Endothelial cell of umbilical vein (primary cell): ENCODE measurements around the gene KSR1. TPM values are rescaled to one million over a fixed set of nuclear protein-coding genes. Genes with fewer than 3 reads are reported as not detected.

ENCODE experiments used
- BruUV-seq: library from RNA; stranded (reverse); fragments of 400-500 nt; replicated peaks from 2 replicates; lab custom pipeline; 2021; lab: Mats Ljungman, UMichigan
- CTCF ChIA-PET: fragments of 300-600, 350-600 bp; sonication (Branson Sonifier 250); formaldehyde crosslinking; loops from one replicate; lab custom pipeline; 2021; ENCODE audit warnings: antibody characterized with exemption, inconsistent platforms; lab: Charles Lee
- POLR2A ChIA-PET: fragments of 300-600, 350-600 bp; sonication (Branson Sonifier 250); formaldehyde crosslinking; loops from one replicate; lab custom pipeline; 2021; ENCODE audit warnings: antibody characterized with exemption, inconsistent platforms; lab: Charles Lee
- DNase-seq: peaks from one replicate; pipeline ENCODE4 v3.0.0-alpha.2; 2011; ENCODE audit warnings: low read depth, low spot score
- FAIRE-seq: peaks from 2 replicates; lab custom pipeline; 2011; peaks lifted over from hg19 to GRCh38; lab: Jason Lieb, UNC
- H2AFZ ChIP-seq: 2 replicates; pipeline ENCODE4 v1.6.0; 2012; ENCODE audit warnings: low read depth, low read length, control low read depth, inconsistent platforms
- H3K27ac ChIP-seq: 2 replicates; pipeline ENCODE4 v1.5.1; 2011; ENCODE audit warnings: low read depth, mild to moderate bottlenecking, control low read depth, low read length, moderate library complexity; ENCODE audit not compliant: insufficient read depth
- H3K27me3 ChIP-seq, 2 experiments: 2 replicates each; pipeline versions ENCODE4 v1.6.0 to v1.6.1; 2011; ENCODE audit warnings: low read length in 2 of 2, mixed read lengths in 1 of 2; ENCODE audit not compliant: control insufficient read depth in 2 of 2, insufficient read depth in 2 of 2
- H3K36me3 ChIP-seq, 2 experiments: 2 replicates in 1 of 2; 3 replicates in 1 of 2; pipeline ENCODE4 v1.5.1; 2011; ENCODE audit warnings: low read length in 2 of 2, mild to moderate bottlenecking in 1 of 2, moderate library complexity in 1 of 2; ENCODE audit not compliant: control insufficient read depth in 2 of 2, insufficient read depth in 2 of 2; ENCODE audit errors: extremely low read depth in 1 of 2
- H3K4me1 ChIP-seq: 3 replicates; pipeline ENCODE4 v1.5.1; 2011; ENCODE audit warnings: mild to moderate bottlenecking, low read length; ENCODE audit not compliant: control insufficient read depth, insufficient read depth; ENCODE audit errors: extremely low read depth
- H3K4me2 ChIP-seq: 2 replicates; pipeline ENCODE4 v1.6.1; 2011; ENCODE audit warnings: low read length, control low read depth, mixed read lengths; ENCODE audit not compliant: insufficient read depth
- H3K4me3 ChIP-seq, 3 experiments: fragments of 200-600 bp in 1 of 3; sonication (generic), shearing (Covaris generic) in 1 of 3; replicated peaks in 1 of 3; 2 replicates each; pipeline ENCODE4 v1.5.1; 2011 to 2016; ENCODE audit warnings: control low read depth in 3 of 3, low read length in 3 of 3, mild to moderate bottlenecking in 2 of 3, inconsistent platforms in 1 of 3, low read depth in 1 of 3, moderate library complexity in 1 of 3; ENCODE audit not compliant: insufficient read depth in 1 of 3
- H3K79me2 ChIP-seq: 2 replicates; pipeline ENCODE4 v1.6.0; 2012; ENCODE audit warnings: low read length, inconsistent platforms; ENCODE audit not compliant: control insufficient read depth, insufficient read depth
- H3K9ac ChIP-seq: replicated peaks from 2 replicates; pipeline ENCODE3; 2011; ENCODE audit warnings: low read length, control low read depth; ENCODE audit not compliant: insufficient read depth; ENCODE audit errors: extremely low read depth
- H3K9me1 ChIP-seq: replicated peaks from 3 replicates; pipeline ENCODE4 v1.6.0; 2011; ENCODE audit warnings: mild to moderate bottlenecking, low read length; ENCODE audit not compliant: control insufficient read depth, insufficient read depth; ENCODE audit errors: extremely low read depth
- H3K9me3 ChIP-seq: replicated peaks from 2 replicates; pipeline ENCODE4 v1.5.1; 2012; ENCODE audit warnings: low read length, inconsistent platforms; ENCODE audit not compliant: control insufficient read depth, insufficient read depth
- H4K20me1 ChIP-seq: replicated peaks from 2 replicates; pipeline ENCODE3; 2011; ENCODE audit warnings: mild to moderate bottlenecking, low read length; ENCODE audit not compliant: control insufficient read depth, insufficient read depth; ENCODE audit errors: extremely low read depth
- EZH2 ChIP-seq: IDR thresholded peaks from 2 replicates; pipeline ENCODE4 v1.6.1; 2012; ENCODE audit warnings: borderline replicate concordance, low read depth, mild to moderate bottlenecking, moderate library complexity, low read length, inconsistent platforms; ENCODE audit not compliant: severe bottlenecking
- FOS ChIP-seq: IDR thresholded peaks from 2 replicates; pipeline ENCODE4 v1.6.1; 2011; ENCODE audit warnings: mild to moderate bottlenecking, low read length, moderate library complexity, borderline replicate concordance; ENCODE audit not compliant: insufficient read depth
- GATA2 ChIP-seq: IDR thresholded peaks from 2 replicates; pipeline ENCODE4 v1.7.0; 2011; ENCODE audit warnings: low read depth, mild to moderate bottlenecking, moderate library complexity, mixed read lengths, low read length; ENCODE audit not compliant: insufficient read length, insufficient read depth
- JUN ChIP-seq: IDR thresholded peaks from 2 replicates; pipeline ENCODE4 v1.6.1; 2011; ENCODE audit warnings: borderline replicate concordance, low read depth; ENCODE audit not compliant: insufficient read length, insufficient read depth
- MYC ChIP-seq: IDR thresholded peaks from one replicate; pipeline ENCODE4 v1.6.1; 2011; ENCODE audit warnings: mild to moderate bottlenecking, low read depth, low read length
- POLR2A ChIP-seq: IDR thresholded peaks from 2 replicates; pipeline ENCODE4 v1.6.1; 2012; ENCODE audit warnings: low read depth, mild to moderate bottlenecking, control low read depth, low read length
- POLR2AphosphoS5 ChIP-seq: IDR thresholded peaks from 2 replicates; pipeline ENCODE4 v1.6.1; 2012; ENCODE audit warnings: low read depth, mild to moderate bottlenecking, control low read depth, low read length, moderate library complexity; ENCODE audit not compliant: insufficient read depth
- dilution Hi-C: fragments of 300-500 bp; cut with MboI; formaldehyde crosslinking; loops from one replicate; pipeline ENCODE4 v1.15.0; 2019; ENCODE audit warnings: low sequenced_read_pairs; ENCODE audit not compliant: extremely low pct_ligation_motif_present
- intact Hi-C: fragments of 100-400 bp; cut with micrococcal nuclease; formaldehyde crosslinking; loops from one replicate; pipeline ENCODE4 v1.10.0; 2022
- polyA plus RNA-seq, 4 experiments: library from polyadenylated mRNA; depleted of rRNA in 3 of 4; stranded (reverse) in 3 of 4; unstranded in 1 of 4; fragments of >200 nt; gene quantifications; 2 replicates each; pipeline versions ENCODE4 v1.2.1 to v1.2.3, GENCODE V29; 2011 to 2012; ENCODE audit warnings: missing spikeins in 1 of 4
- total RNA-seq: library from RNA; stranded (reverse); gene quantifications from 2 replicates; pipeline ENCODE4 v1.2.3, GENCODE V29; 2021
- TF ChIP-seq, protein P1 (sequence below): IDR thresholded peaks from 2 replicates; pipeline ENCODE4 v1.6.1; 2011; ENCODE audit not compliant: insufficient read depth, insufficient read length
- TF ChIP-seq, protein P2 (sequence below), 2 donors: IDR thresholded peaks; 1 replicate in 1 of 2; 2 replicates in 1 of 2; pipeline ENCODE4 v1.5.1; 2011; ENCODE audit warnings: low read length in 2 of 2, mild to moderate bottlenecking in 2 of 2, moderate library complexity in 2 of 2, control low read depth in 1 of 2, inconsistent platforms in 1 of 2, low read depth in 1 of 2; ENCODE audit not compliant: insufficient read depth in 1 of 2; ENCODE audit errors: extremely low read depth in 1 of 2

Gene KSR1
- total and polyA plus RNA-seq, 2 donors (not counting 3 experiments of a cell fraction or from before 2014, with no cell fraction given) = 35.4 to 80.2 TPM

DNA sequence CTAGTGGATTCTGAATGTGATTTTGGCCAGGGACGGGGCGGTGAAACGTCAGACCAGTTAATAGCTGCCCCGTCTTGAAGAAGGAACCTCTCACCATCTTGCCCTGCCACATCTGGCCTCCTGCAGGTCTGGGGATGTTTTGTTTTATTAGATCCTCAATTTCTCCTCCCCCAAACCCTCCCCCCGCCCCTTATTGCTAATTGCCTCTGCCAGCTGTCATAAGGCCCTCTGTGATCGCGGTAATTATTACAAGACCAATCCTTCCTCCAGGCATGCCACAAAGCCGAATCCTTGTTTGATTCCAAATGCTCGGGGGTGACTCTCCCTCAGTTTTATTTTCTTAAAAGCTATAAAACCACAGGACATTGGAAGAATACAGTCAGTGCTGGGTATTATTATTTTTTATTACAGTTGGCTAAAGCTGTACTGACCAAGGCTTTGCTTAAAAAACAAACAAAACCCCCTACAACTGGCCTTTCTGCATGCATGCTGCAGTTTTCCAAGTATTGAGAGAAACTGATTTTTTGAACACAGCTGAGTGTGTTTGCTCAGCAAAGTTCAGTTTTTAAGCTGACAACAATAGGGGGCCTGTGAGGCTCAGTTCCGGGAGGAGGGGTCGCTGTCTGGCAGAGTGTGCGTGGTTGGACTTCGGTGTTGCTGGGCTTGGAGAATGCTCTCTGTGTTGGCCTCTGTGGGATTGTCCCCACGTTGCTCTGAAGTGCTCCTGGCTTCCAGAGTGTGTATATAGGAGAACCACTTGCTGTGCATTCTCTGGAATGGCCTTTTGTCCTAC is 1.7 kb downstream of the KSR1 start:
- POLR2A ChIA-PET = interaction anchor here (0.9 to 2.2 kb wide), 2 partner anchors 10 to 16 kb away, joined by 4 to 7 read pairs; no protein-coding TSS in a partner anchor
- peaks cover 18% of the 10 kb centered on the region for H3K4me1 ChIP-seq
- FAIRE-seq = peak; percentile 66

More for the DNA sequence above, 1.7 kb downstream of the KSR1 start:
- dilution Hi-C loops = no loop called here
- H3K9me1 ChIP-seq = no peaks in the 10 kb centered on the region
- DNase-seq = peak; percentile 40
- H3K36me3 ChIP-seq = no peaks in the 10 kb centered on the region
- intact Hi-C loops = loop anchor here (2.0 kb wide), 1 partner anchor 143 kb away; no protein-coding TSS in a partner anchor
- peak overlapping the region; percentile 35 for H3K27ac ChIP-seq
- H4K20me1 ChIP-seq = no peaks in the 10 kb centered on the region
- peak overlapping the region; percentile 73 for H3K9ac ChIP-seq
- TF ChIP-seq, protein P1, sequence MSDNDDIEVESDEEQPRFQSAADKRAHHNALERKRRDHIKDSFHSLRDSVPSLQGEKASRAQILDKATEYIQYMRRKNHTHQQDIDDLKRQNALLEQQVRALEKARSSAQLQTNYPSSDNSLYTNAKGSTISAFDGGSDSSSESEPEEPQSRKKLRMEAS = no peak
- TF ChIP-seq JUN (no peak), EZH2 (no peak), GATA2 (no peak), MYC (no peak), POLR2A (no peak), POLR2AphosphoS5 (no peak), FOS (no peak)
- TF ChIP-seq, protein P2, sequence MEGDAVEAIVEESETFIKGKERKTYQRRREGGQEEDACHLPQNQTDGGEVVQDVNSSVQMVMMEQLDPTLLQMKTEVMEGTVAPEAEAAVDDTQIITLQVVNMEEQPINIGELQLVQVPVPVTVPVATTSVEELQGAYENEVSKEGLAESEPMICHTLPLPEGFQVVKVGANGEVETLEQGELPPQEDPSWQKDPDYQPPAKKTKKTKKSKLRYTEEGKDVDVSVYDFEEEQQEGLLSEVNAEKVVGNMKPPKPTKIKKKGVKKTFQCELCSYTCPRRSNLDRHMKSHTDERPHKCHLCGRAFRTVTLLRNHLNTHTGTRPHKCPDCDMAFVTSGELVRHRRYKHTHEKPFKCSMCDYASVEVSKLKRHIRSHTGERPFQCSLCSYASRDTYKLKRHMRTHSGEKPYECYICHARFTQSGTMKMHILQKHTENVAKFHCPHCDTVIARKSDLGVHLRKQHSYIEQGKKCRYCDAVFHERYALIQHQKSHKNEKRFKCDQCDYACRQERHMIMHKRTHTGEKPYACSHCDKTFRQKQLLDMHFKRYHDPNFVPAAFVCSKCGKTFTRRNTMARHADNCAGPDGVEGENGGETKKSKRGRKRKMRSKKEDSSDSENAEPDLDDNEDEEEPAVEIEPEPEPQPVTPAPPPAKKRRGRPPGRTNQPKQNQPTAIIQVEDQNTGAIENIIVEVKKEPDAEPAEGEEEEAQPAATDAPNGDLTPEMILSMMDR (IDR thresholded peaks at IDR 0.05; ENCODE audit: extremely low read depth in 1 of 2, insufficient read depth in 1 of 2, low read depth in 1 of 2, low read length in 2 of 2) = no peak
- no peaks in the 10 kb centered on the region for H3K27me3 ChIP-seq
- H2AFZ ChIP-seq = no peak overlapping the region
- BruUV-seq = TSS peak; percentile 31
- CTCF ChIA-PET = interaction anchor here (0.7 to 2.5 kb wide), 8 partner anchors 10 to 221 kb away, joined by 3 to 16 read pairs (median 4); no protein-coding TSS in a partner anchor
- H3K9me3 ChIP-seq = no peaks in the 10 kb centered on the region
- H3K4me3 ChIP-seq = peak overlapping the region; percentile 24 to 85 (median 62)
- H3K79me2 ChIP-seq = peaks cover 48% of the 10 kb centered on the region
- H3K4me2 ChIP-seq = peak overlapping the region; percentile 91
